Astrocyte of the spinal cord (primary cell): Measurements from ENCODE around the gene ADPGK.

Experiments
- DNase-seq: peaks from one replicate; pipeline ENCODE4 v3.0.0; 2011; ENCODE audit warnings: low read depth, low spot score
- H3K4me3 ChIP-seq: 2 replicates; pipeline ENCODE4 v1.5.1; 2011; ENCODE audit warnings: low read depth, mild to moderate bottlenecking, low read length, moderate library complexity
- in situ Hi-C: cut with HindIII; loops from 2 replicates; pipeline ENCODE4 v1.10.0; 2017; ENCODE audit warnings: low sequenced_read_pairs
- TF ChIP-seq, protein P1 (sequence below): IDR thresholded peaks from 2 replicates; pipeline ENCODE4 v1.5.1; 2012; ENCODE audit warnings: low read depth, mild to moderate bottlenecking, low read length, inconsistent platforms

ADPGK gene

DNA sequence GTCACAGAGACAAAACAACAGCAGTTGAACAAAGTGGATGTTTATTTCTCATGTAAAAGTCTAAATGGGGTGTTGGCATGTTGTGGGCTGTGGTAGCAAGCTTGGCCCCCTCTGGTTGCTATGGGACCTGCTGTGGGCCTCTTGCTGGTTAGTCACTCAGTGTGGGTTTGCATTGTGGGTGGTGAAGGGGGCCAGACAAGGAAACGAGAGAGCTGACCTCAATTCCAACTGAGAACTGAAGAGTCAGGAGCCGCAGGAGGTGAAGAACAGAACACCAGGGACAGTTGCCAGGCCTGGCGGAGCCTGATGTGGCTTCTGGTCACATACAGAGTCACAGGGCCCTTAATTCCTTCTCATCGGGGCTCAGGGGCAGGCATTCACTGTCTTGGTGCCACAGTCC is 1.9 kb upstream of the ADPGK start:
- in situ Hi-C loops, result no loop called here
- TF ChIP-seq, protein P1, sequence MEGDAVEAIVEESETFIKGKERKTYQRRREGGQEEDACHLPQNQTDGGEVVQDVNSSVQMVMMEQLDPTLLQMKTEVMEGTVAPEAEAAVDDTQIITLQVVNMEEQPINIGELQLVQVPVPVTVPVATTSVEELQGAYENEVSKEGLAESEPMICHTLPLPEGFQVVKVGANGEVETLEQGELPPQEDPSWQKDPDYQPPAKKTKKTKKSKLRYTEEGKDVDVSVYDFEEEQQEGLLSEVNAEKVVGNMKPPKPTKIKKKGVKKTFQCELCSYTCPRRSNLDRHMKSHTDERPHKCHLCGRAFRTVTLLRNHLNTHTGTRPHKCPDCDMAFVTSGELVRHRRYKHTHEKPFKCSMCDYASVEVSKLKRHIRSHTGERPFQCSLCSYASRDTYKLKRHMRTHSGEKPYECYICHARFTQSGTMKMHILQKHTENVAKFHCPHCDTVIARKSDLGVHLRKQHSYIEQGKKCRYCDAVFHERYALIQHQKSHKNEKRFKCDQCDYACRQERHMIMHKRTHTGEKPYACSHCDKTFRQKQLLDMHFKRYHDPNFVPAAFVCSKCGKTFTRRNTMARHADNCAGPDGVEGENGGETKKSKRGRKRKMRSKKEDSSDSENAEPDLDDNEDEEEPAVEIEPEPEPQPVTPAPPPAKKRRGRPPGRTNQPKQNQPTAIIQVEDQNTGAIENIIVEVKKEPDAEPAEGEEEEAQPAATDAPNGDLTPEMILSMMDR, result no peak
- DNase-seq, result peak; percentile 87
- H3K4me3 ChIP-seq, result no peak overlapping the region

DNA sequence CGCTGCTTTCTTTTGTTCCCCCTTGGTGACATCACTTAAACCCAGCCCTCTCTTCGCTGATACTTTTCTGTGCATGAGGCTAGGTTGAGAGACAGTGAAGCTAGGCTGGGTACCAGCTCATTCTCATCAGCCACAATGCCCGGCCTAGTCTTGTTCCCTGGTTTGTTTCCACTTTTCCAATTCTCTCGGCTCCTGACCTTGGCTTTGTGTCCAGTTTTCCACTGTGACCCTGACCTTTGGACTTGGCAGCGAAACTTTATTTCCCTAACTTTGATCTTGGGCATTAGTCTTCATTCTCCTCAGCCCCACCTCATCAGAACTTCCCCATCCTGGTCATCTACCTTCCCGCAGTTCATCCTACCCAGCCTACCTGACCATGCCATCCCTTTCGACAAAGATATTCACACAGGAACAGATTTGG is 908 bp upstream of the ADPGK start:
- no peak for DNase-seq
- TF ChIP-seq, protein P1, result no peak
- in situ Hi-C loops, result no loop called here
- peak overlapping the region; percentile 86 for H3K4me3 ChIP-seq

DNA sequence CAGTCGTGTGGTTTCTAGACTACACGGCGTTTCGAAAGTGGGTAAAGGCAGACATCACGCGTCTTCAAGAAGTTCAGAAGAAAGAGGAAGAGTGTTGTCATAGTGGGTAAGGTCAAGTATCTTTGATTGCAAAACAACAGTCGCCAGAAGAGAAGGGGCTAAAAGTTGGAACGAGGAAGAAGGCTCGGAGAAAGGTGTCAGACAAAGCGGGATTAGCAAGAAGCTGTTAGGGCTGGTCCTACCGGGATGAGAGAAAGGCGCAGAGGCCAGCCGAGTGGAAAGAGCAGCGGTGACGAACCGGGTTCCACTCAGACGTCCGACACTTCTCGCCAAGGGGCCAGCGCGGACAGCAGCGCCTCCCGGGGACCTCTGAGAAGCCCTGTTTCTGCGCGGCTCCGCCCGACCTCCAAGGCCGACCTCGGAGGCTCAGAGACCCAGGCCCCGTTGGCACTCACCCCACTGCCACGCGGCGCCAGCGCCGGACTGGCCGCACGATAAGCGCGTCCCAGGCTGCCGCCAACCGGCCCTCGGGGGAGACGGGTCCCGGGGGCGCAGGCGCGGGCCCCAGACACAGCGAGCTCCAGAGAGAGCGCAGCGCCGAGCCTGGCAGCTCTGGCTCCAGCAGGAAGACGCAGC is 436 bp downstream of the ADPGK start:
- TF ChIP-seq, protein P1, result no peak
- peak overlapping the region; percentile 86 for H3K4me3 ChIP-seq
- in situ Hi-C loops, result no loop called here
- DNase-seq, result no peak

DNA sequence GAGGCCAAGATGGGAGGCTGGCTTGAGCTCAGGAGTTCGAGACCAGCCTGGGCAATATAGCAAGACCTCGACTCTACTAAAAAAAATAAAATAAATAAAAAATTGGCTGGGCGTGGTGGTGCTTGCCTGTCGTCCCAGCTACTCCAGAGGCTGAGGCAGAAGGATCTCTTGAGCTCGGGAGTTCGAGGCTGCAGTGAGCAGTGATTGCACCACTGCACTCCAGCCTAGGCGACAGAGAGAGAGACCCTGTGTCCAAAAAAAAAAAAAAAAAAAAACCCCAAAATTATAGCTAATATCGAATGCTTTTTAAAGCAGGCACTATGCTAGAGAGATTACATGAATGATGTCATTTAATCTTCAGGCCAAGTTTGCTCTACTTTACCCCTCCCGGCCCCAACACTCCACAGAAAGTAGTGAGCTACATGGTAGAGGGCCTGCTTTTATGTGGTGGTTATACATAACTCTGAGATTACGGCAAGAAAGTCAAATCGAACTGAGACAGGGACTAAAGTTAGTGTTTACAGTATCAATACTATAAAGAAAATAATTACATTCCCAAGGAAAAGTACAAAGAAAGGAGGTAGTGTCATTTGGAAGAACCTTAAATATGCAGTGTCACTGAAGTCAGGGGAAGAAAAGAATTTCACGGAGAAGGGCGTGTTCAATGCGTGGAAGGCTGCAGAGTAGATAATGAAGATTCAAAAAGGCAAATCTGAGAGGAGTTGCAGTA is 1.1 kb downstream of the ADPGK start:
- in situ Hi-C loops, result no loop called here
- TF ChIP-seq, protein P1, result no peak
- no peak for DNase-seq
- H3K4me3 ChIP-seq, result peak overlapping the region; percentile 86

DNA sequence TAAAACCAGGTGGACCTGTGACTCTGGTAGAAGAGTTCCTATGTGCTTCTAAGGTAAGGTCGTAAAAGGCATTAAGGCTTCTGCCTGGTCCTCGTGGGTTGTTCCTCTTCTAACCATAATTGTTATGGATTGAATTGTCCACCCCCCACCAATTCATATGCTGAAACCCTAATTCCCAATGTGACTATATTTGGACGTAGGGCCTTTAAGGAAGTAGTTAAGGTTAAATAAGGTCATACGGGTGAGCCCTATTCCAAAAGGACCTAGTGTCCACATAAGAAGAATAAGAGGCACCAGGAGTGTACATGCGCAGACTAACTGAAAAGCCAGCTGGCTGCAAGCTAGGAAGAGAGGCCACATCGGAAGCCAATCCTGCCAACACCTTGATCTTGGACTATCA is 1.9 kb downstream of the ADPGK start:
- TF ChIP-seq, protein P1, result no peak
- no peak for DNase-seq
- in situ Hi-C loops, result no loop called here
- H3K4me3 ChIP-seq, result no peak overlapping the region

DNA sequence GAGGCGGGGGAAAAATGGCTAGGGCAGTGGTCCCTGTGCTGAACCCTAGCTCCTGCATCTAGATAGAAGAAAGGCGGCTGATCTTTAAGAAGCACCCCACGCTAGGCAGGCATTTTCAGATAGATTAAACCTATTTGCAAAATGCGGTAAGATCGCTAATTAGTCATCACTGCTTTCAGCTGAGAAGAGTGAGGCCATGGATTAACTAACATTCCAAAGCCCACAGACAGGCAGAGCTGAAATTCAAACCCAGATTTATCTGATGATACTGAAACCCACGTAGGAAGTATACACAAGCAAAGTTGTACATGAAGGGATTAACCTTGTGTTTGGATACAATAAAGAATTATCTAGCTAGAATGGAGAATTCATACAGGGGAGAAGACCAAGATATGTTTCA is 4.8 kb downstream of the ADPGK start:
- no peak overlapping the region for H3K4me3 ChIP-seq
- no peak for DNase-seq
- TF ChIP-seq, protein P1, result no peak
- in situ Hi-C loops, result no loop called here
